Large intestine (tissue), 3 donors: ENCODE data around the gene SLCO3A1. TPM values are rescaled to one million over a fixed set of nuclear protein-coding genes. Genes with fewer than 3 reads are reported as not detected.

ENCODE experiments used
- DNase-seq, 2 donors: peaks; one replicate each; pipeline versions ENCODE4 v3.0.0 to v3.0.0-alpha.2; 2013
- H3K27ac ChIP-seq: one replicate; pipeline ENCODE4 v1.5.1; 2013; ENCODE audit warnings: low read length
- H3K27me3 ChIP-seq: 2 replicates; pipeline ENCODE4 v1.6.1; 2013; ENCODE audit warnings: low read length; ENCODE audit not compliant: control insufficient read depth, insufficient read depth
- H3K36me3 ChIP-seq: 2 replicates; pipeline ENCODE4 v1.6.1; 2013; ENCODE audit warnings: low read length; ENCODE audit not compliant: control insufficient read depth, insufficient read depth
- H3K4me1 ChIP-seq: one replicate; pipeline ENCODE4 v1.6.1; 2013; ENCODE audit warnings: low read length; ENCODE audit not compliant: control insufficient read depth, insufficient read depth
- H3K4me3 ChIP-seq: one replicate; pipeline ENCODE4 v1.5.1; 2013; ENCODE audit warnings: low read length
- H3K9me3 ChIP-seq: one replicate; pipeline ENCODE4 v1.6.1; 2013; ENCODE audit warnings: mild to moderate bottlenecking, low read depth, low read length, moderate library complexity; ENCODE audit not compliant: control insufficient read depth
- WGBS: methylation state at CpG from one replicate; pipeline ENCODE4 v1.1.5; 2013; ENCODE audit warnings: low lambda C conversion rate; ENCODE audit not compliant: insufficient coverage; 5-methylcytosine and 5-hydroxymethylcytosine counted together
- polyA plus RNA-seq: library from polyadenylated mRNA; unstranded; fragments of 120-200 nt; gene quantifications from one replicate; pipeline ENCODE4 v1.2.1, GENCODE V29; 2013

SLCO3A1 gene
- polyA plus RNA-seq, 1 donor, result 5.1 TPM

GRCh38 chr15:92117261-92117731 is 263.8 kb downstream of the SLCO3A1 start:
- Histone ChIP-seq H3K4me1 (no peaks in the 10 kb centered on the region), H3K27me3 (no peaks in the 10 kb centered on the region), H3K9me3 (no peaks in the 10 kb centered on the region), H3K4me3 (no peak overlapping the region), H3K36me3 (no peaks in the 10 kb centered on the region), H3K27ac (no peak overlapping the region)
- WGBS, result no CpG with 5 or more reads among the region's 11 CpGs
- DNase-seq, result no peak

- no peaks in the 10 kb centered on the region for H3K27me3 ChIP-seq
- no peak for DNase-seq
- no peaks in the 10 kb centered on the region for H3K36me3 ChIP-seq
- H3K4me1 ChIP-seq, result no peaks in the 10 kb centered on the region
- WGBS, result 0% methylated on average over 1 of the region's 6 CpGs
- H3K27ac ChIP-seq, result no peak overlapping the region
- no peaks in the 10 kb centered on the region for H3K9me3 ChIP-seq
- H3K4me3 ChIP-seq, result no peak overlapping the region
These were observed 264.8 kb downstream of the SLCO3A1 start for GRCh38 chr15:92118162-92118935.

GRCh38 chr15:92118936-92119325 is 265.4 kb downstream of the SLCO3A1 start:
- no peaks in the 10 kb centered on the region for H3K4me1 ChIP-seq
- H3K27me3 ChIP-seq, result no peaks in the 10 kb centered on the region
- no peaks in the 10 kb centered on the region for H3K9me3 ChIP-seq
- DNase-seq, result no peak
- H3K36me3 ChIP-seq, result no peaks in the 10 kb centered on the region
- H3K27ac ChIP-seq, result no peak overlapping the region
- H3K4me3 ChIP-seq, result no peak overlapping the region
- WGBS, result no CpG with 5 or more reads among the region's 3 CpGs

DNA sequence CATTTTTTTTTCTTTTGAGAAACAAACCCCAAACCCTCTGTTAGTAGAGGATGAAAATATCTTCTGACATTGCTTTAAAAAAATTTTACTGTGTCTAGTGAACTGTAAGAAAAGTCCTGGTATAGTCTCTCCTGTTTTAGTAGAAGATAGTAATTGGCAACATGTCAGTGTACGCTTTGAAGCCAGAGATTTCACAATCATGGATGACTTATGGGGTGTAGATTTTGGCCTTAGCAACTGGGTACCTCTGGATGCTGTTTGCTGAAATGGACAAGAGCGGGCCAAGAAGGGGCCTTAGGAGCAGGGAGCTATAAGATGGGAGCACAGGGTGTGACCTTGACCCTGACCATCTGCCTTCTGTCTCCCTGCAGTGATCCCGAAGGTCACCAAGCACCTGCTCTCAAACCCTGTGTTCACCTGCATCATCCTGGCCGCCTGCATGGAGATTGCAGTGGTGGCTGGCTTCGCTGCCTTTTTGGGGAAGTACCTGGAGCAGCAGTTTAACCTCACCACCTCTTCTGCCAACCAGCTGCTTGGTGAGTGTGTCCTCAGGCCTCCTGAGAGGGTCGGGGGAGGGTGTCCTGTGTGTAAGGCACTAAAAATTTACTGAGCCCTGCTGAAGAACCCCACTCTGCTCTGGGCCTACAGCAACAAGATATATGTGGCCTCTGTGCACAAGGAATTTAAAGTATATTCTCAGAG is 266.7 kb downstream of the SLCO3A1 start:
- no peak overlapping the region for H3K4me3 ChIP-seq
- H3K36me3 ChIP-seq, result no peaks in the 10 kb centered on the region
- H3K27ac ChIP-seq, result no peak overlapping the region
- no peaks in the 10 kb centered on the region for H3K4me1 ChIP-seq
- no peaks in the 10 kb centered on the region for H3K9me3 ChIP-seq
- DNase-seq, result no peak
- WGBS, result no CpG with 5 or more reads among the region's 6 CpGs
- no peaks in the 10 kb centered on the region for H3K27me3 ChIP-seq

DNA sequence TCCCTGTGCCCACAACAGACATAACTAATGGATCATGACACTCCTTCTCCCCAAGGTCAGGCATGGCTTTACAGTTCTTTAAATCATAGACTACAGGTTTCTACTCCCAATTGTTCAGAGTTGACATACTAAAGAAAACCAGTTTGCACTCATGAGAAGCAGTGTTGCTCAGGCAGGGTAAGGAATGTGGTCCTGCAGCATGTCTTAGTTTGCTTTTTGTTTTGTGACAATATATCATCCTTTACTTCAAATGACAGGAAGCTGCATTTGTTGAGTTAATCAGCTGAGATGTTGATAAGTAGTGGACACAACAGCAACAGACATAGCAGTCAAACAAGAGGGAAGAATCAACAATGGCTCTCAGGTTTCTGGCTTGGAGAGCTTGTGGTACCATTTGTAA is 267.5 kb downstream of the SLCO3A1 start:
- Histone ChIP-seq H3K9me3 (no peaks in the 10 kb centered on the region), H3K4me1 (no peaks in the 10 kb centered on the region), H3K27me3 (no peaks in the 10 kb centered on the region), H3K27ac (no peak overlapping the region), H3K36me3 (no peaks in the 10 kb centered on the region), H3K4me3 (no peak overlapping the region)
- DNase-seq, result no peak

- Histone ChIP-seq H3K4me1 (no peaks in the 10 kb centered on the region), H3K27me3 (no peaks in the 10 kb centered on the region), H3K9me3 (no peaks in the 10 kb centered on the region), H3K36me3 (no peaks in the 10 kb centered on the region), H3K27ac (no peak overlapping the region), H3K4me3 (no peak overlapping the region)
- WGBS, result no CpG with 5 or more reads among the region's 2 CpGs
- DNase-seq, result no peak
These were observed 268.8 kb downstream of the SLCO3A1 start for GRCh38 chr15:92122259-92122658.

- no peak overlapping the region for H3K27ac ChIP-seq
- no peak for DNase-seq
- no peak overlapping the region for H3K4me3 ChIP-seq
- H3K36me3 ChIP-seq, result no peaks in the 10 kb centered on the region
- H3K9me3 ChIP-seq, result no peaks in the 10 kb centered on the region
- 71% methylated on average over 2 of the region's 6 CpGs for WGBS
- H3K27me3 ChIP-seq, result no peaks in the 10 kb centered on the region
- no peaks in the 10 kb centered on the region for H3K4me1 ChIP-seq
These were observed 270.6 kb downstream of the SLCO3A1 start for GRCh38 chr15:92123962-92124656.

GRCh38 chr15:92124657-92125010 is 271.1 kb downstream of the SLCO3A1 start:
- Histone ChIP-seq H3K27ac (no peak overlapping the region), H3K4me1 (no peaks in the 10 kb centered on the region), H3K9me3 (no peaks in the 10 kb centered on the region), H3K36me3 (no peaks in the 10 kb centered on the region), H3K27me3 (no peaks in the 10 kb centered on the region), H3K4me3 (no peak overlapping the region)
- WGBS, result no CpG with 5 or more reads among the region's 3 CpGs
- no peak for DNase-seq

DNA sequence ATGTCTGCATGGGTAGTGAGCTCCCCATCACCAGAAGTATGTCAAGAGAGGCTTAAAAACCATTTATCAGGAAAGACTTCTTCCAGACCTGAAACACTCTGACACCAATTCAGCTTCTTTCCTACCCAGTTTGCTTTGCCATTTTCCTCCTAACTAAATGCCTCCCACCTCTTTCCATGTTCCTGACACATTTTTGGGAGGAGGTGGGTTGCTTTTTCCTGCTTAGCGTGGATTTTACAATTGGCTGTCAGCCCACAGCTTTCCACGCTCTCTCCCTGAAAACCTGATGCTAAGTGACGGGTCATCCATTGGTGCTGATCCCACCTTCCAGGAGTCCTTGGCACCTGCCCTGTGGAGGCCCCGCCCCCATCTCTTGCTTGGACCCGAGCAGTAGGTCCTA is 275.3 kb downstream of the SLCO3A1 start:
- H3K27ac ChIP-seq, result no peak overlapping the region
- H3K9me3 ChIP-seq, result no peaks in the 10 kb centered on the region
- no CpG with 5 or more reads among the region's 5 CpGs for WGBS
- no peaks in the 10 kb centered on the region for H3K36me3 ChIP-seq
- H3K27me3 ChIP-seq, result no peaks in the 10 kb centered on the region
- no peaks in the 10 kb centered on the region for H3K4me1 ChIP-seq
- DNase-seq, result no peak
- H3K4me3 ChIP-seq, result no peak overlapping the region

GRCh38 chr15:92130244-92130643 is 276.7 kb downstream of the SLCO3A1 start:
- H3K4me3 ChIP-seq, result no peak overlapping the region
- no CpG with 5 or more reads among the region's 2 CpGs for WGBS
- H3K9me3 ChIP-seq, result no peaks in the 10 kb centered on the region
- no peaks in the 10 kb centered on the region for H3K27me3 ChIP-seq
- H3K4me1 ChIP-seq, result no peaks in the 10 kb centered on the region
- no peak overlapping the region for H3K27ac ChIP-seq
- no peak for DNase-seq
- H3K36me3 ChIP-seq, result no peaks in the 10 kb centered on the region
